GM12878 (cell line): Measurements from ENCODE around the gene FATE1. TPM values are rescaled to one million over a fixed set of nuclear protein-coding genes. Genes with fewer than 3 reads are reported as not detected.

Experiments
- ATAC-seq: fragments of 200-7000 bp; cut with Tn5 transposase; 3 replicates; pipeline ENCODE4 v1.9.1; 2020; ENCODE audit warnings: mild to moderate bottlenecking, moderate library complexity
- BruUV-seq: library from RNA; stranded (reverse); fragments of 400-500 nt; replicated peaks from 2 replicates; lab custom pipeline; 2021; lab: Mats Ljungman, UMichigan
- CTCF ChIA-PET: fragments of 300-600 bp; sonication (Branson Sonifier 250); formaldehyde crosslinking; extraction: SDS; loops from one replicate; lab custom pipeline; 2021; ENCODE audit warnings: inconsistent platforms; lab: Yijun Ruan, JAX
- POLR2A ChIA-PET: fragments of 350-600 bp; formaldehyde crosslinking; extraction: SDS; loops from one replicate; lab custom pipeline; 2021; ENCODE audit warnings: inconsistent platforms; lab: Charles Lee
- RAD21 ChIA-PET: fragments of 300-600 bp; sonication (Branson Sonifier 250); formaldehyde crosslinking; loops from one replicate; lab custom pipeline; 2023; ENCODE audit warnings: antibody characterized with exemption; ENCODE audit not compliant: unreplicated experiment; lab: Charles Lee
- SMC1A ChIA-PET: fragments of 300-600 bp; sonication (Branson Sonifier 250); formaldehyde crosslinking; loops from one replicate; lab custom pipeline; 2023; ENCODE audit not compliant: unreplicated experiment, uncharacterized antibody; lab: Charles Lee
- DNase-seq: peaks from one replicate; pipeline ENCODE4 v3.0.0-alpha.2; 2011; ENCODE audit warnings: low read depth, low spot score
- FAIRE-seq: peaks from 3 replicates; lab custom pipeline; 2011; peaks lifted over from hg19 to GRCh38; lab: Jason Lieb, UNC
- H2AFZ ChIP-seq: 2 replicates; pipeline ENCODE4 v1.6.0; 2011; ENCODE audit warnings: low read depth, low read length, control low read depth; ENCODE audit not compliant: control insufficient read depth
- H3K27ac ChIP-seq: 2 replicates; pipeline ENCODE4 v1.5.1; 2011; ENCODE audit warnings: control low read depth; ENCODE audit not compliant: control insufficient read depth, insufficient read depth
- H3K27me3 ChIP-seq, 2 experiments: replicated peaks in 1 of 2; 2 replicates each; pipeline versions ENCODE4 v1.6.0 to v1.6.1; 2011; ENCODE audit warnings: low read length in 1 of 2; ENCODE audit not compliant: control insufficient read depth in 2 of 2, insufficient read depth in 2 of 2
- H3K36me3 ChIP-seq, 2 experiments: 2 replicates each; pipeline ENCODE4 v1.5.1; 2011; ENCODE audit warnings: low read length in 1 of 2; ENCODE audit not compliant: control insufficient read depth in 2 of 2, insufficient read depth in 2 of 2
- H3K4me1 ChIP-seq: 2 replicates; pipeline ENCODE4 v1.6.1; 2011; ENCODE audit warnings: mild to moderate bottlenecking, low read length, moderate library complexity, mixed read lengths; ENCODE audit not compliant: control insufficient read depth, insufficient read depth
- H3K4me2 ChIP-seq: 2 replicates; pipeline ENCODE4 v1.6.0; 2011; ENCODE audit warnings: control low read depth; ENCODE audit not compliant: control insufficient read depth, insufficient read depth
- H3K4me3 ChIP-seq: fragments of 200-600 bp; sonication (generic); 2 replicates; pipeline ENCODE4 v1.5.1; 2016
- H3K79me2 ChIP-seq: 2 replicates; pipeline ENCODE4 v1.6.0; 2011; ENCODE audit warnings: low read length; ENCODE audit not compliant: control insufficient read depth, insufficient read depth
- H3K9ac ChIP-seq: 2 replicates; pipeline ENCODE4 v1.8.0; 2011; ENCODE audit warnings: low read length, control low read depth, mixed read lengths; ENCODE audit not compliant: control insufficient read depth, insufficient read depth
- H3K9me3 ChIP-seq: replicated peaks from 3 replicates; pipeline ENCODE4 v1.5.1; 2011; ENCODE audit warnings: mild to moderate bottlenecking, low read length; ENCODE audit not compliant: control insufficient read depth, insufficient read depth
- H4K20me1 ChIP-seq: 2 replicates; pipeline ENCODE4 v1.6.0; 2011; ENCODE audit not compliant: control insufficient read depth, insufficient read depth
- BCL11A ChIP-seq: IDR thresholded peaks from 2 replicates; pipeline ENCODE4 v1.6.1; 2011; ENCODE audit warnings: low read depth, low read length
- ESRRA ChIP-seq: IDR thresholded peaks from 2 replicates; pipeline ENCODE4 v1.6.1; 2012; ENCODE audit warnings: mild to moderate bottlenecking, low read length, improper control_type of control experiment
- FOXM1 ChIP-seq: IDR thresholded peaks from 2 replicates; pipeline ENCODE4 v1.6.1; 2012; ENCODE audit warnings: low read depth, mild to moderate bottlenecking, inconsistent platforms, low read length, moderate library complexity
- HCFC1 ChIP-seq: fragments of 150-350 bp; IDR thresholded peaks from 2 replicates; pipeline ENCODE4 v1.6.1; 2014; ENCODE audit warnings: low read length
- HDAC6 ChIP-seq: fragments of 200-600 bp; sonication (generic); IDR thresholded peaks from one replicate; pipeline ENCODE4 v1.8.0; 2017; ENCODE audit warnings: antibody characterized with exemption; ENCODE audit not compliant: unreplicated experiment
- HSF1 ChIP-seq: fragments of 150-350 bp; IDR thresholded peaks from 2 replicates; pipeline ENCODE4 v1.6.1; 2014; ENCODE audit warnings: mild to moderate bottlenecking, low read depth, low read length
- KDM1A ChIP-seq: fragments of 200-600 bp; sonication (generic); IDR thresholded peaks from 2 replicates; pipeline ENCODE4 v1.6.1; 2016; ENCODE audit warnings: borderline replicate concordance
- MYB ChIP-seq: fragments of 150-350 bp; IDR thresholded peaks from 2 replicates; pipeline ENCODE4 v1.6.1; 2014; ENCODE audit warnings: mild to moderate bottlenecking, low read depth, low read length, borderline replicate concordance
- PBX3 ChIP-seq: IDR thresholded peaks from 2 replicates; pipeline ENCODE4 v1.6.1; 2011; ENCODE audit warnings: mild to moderate bottlenecking, low read depth, low read length, moderate library complexity; ENCODE audit not compliant: insufficient replicate concordance
- SUPT20H ChIP-seq: IDR thresholded peaks from 2 replicates; pipeline ENCODE4 v1.6.1; 2011; ENCODE audit warnings: low read depth, mild to moderate bottlenecking, low read length, moderate library complexity, borderline replicate concordance; ENCODE audit not compliant: control insufficient read depth
- YBX1 ChIP-seq: fragments of 450-650 bp; IDR thresholded peaks from 2 replicates; pipeline ENCODE4 v1.6.1; 2016; ENCODE audit warnings: antibody characterized with exemption
- ZNF274 ChIP-seq: IDR thresholded peaks from one replicate; pipeline ENCODE4 v1.8.0; 2011; ENCODE audit not compliant: insufficient read length, insufficient read depth
- ZSCAN29 ChIP-seq: fragments of 450-650 bp; IDR thresholded peaks from 2 replicates; pipeline ENCODE4 v1.6.1; 2017; ENCODE audit warnings: mild to moderate bottlenecking, moderate library complexity
- WGBS: methylation state at CpG from one replicate; pipeline ENCODE4 v1.1.6; 2016; ENCODE audit warnings: low lambda C conversion rate; ENCODE audit not compliant: insufficient replicate concordance, insufficient coverage; ENCODE audit errors: missing lambda C conversion rate; 5-methylcytosine and 5-hydroxymethylcytosine counted together
- in situ Hi-C: fragments of 300-500 bp; cut with MboI; formaldehyde crosslinking; loops from 9 replicates; pipeline ENCODE4 v1.14.3; 2018; ENCODE audit warnings: mixed read lengths
- intact Hi-C: fragments of 100-400 bp; cut with micrococcal nuclease; formaldehyde crosslinking; loops from one replicate; pipeline ENCODE4 v1.14.2; 2022; ENCODE audit not compliant: unreplicated experiment
- polyA plus RNA-seq, 11 experiments: library from polyadenylated mRNA; depleted of rRNA in 4 of 11; unstranded in 6 of 11; stranded (reverse) in 5 of 11; fragments of >200 nt; fragmentation: Nextera tagmentation in 4 of 11; fragmentation: Illumina TruSeq in 1 of 11; extraction: Ambion mirVana in 4 of 11; extraction: Trizol in 1 of 11; gene quantifications; 1 replicate in 1 of 11; 2 replicates in 10 of 11; pipeline versions ENCODE4 v1.2.1 to v1.2.3, GENCODE V29; 2011 to 2016; ENCODE audit warnings: inconsistent platforms in 2 of 11, missing spikeins in 2 of 11, low read depth in 1 of 11
- total RNA-seq, 4 experiments: library from RNA; depleted of rRNA in 3 of 4; stranded (reverse); fragments of >200 nt in 3 of 4; fragmentation: Illumina TruSeq in 1 of 4; extraction: Trizol in 1 of 4; gene quantifications; 2 replicates each; pipeline versions ENCODE4 v1.2.1 to v1.2.3, GENCODE V29; 2013 to 2021

Gene FATE1
- total and polyA plus RNA-seq, 10 of the 15 experiments (the other 5 are each of a cell fraction or from before 2014, with no cell fraction given): 0.26 to 0.28 TPM; not detected in 8

GRCh38 chrX:151694121-151694520, 21.7 kb upstream of the FATE1 start (continued):
- TF ChIP-seq HSF1 (no peak), ZNF274 (no peak), MYB (no peak), KDM1A (no peak), BCL11A (no peak), ESRRA (no peak), SUPT20H (no peak), FOXM1 (no peak), HCFC1 (no peak)
- TF ChIP-seq, all 136 proteins: peak for 0

GRCh38 chrX:151694661-151695582, 20.9 kb upstream of the FATE1 start, which contains the start of gene PRRG3:
TSS of gene PRRG3 (plus strand) at chrX:151695458. CDS start at chrX:151698815, 3,357 bp downstream.
- Histone ChIP-seq H3K9ac (no peak within 1 kb of the TSS), H3K36me3 (no peaks in the 10 kb centered on the region), H4K20me1 (no peaks in the 10 kb centered on the region), H3K9me3 (no peaks in the 10 kb centered on the region), H3K27ac (no peak within 1 kb of the TSS), H3K4me1 (no peaks in the 10 kb centered on the region), H3K4me3 (no peak within 1 kb of the TSS), H3K27me3 (no peaks in the 10 kb centered on the region), H3K4me2 (no peak within 1 kb of the TSS)
- in situ Hi-C loops: loop anchor here (25.0 kb wide), 1 partner anchor 933 kb away; no protein-coding TSS in a partner anchor
- WGBS: 61% methylated on average over 19 of the region's 100 CpGs
- SMC1A ChIA-PET: no interaction called here
- CTCF ChIA-PET: no interaction called here
- FAIRE-seq (no peak), ATAC-seq (no peak)
- RAD21 ChIA-PET: no interaction called here
- intact Hi-C loops: no loop called here
- POLR2A ChIA-PET: no interaction called here
- no peak for TF ChIP-seq YBX1
- TF ChIP-seq HDAC6: no peak
- TF ChIP-seq ZSCAN29: no peak
- TF ChIP-seq PBX3: no peak
- TF ChIP-seq, all 136 proteins: peak for 0
- DNase-seq: no peak
- BruUV-seq: no TSS peak
- no peaks in the 10 kb centered on the region for H3K79me2 ChIP-seq
- no peak within 1 kb of the TSS for H2AFZ ChIP-seq
